Upper lobe of left lung (tissue), 6 donors: ENCODE measurements around the gene RNF130. TPM values are rescaled to one million over a fixed set of nuclear protein-coding genes. Genes with fewer than 3 reads are reported as not detected.

ENCODE experiments used
- ATAC-seq, 2 donors: fragments of 200-7000 bp; cut with Tn5 transposase; one replicate each; pipeline ENCODE4 v1.9.1; 2022; ENCODE audit warnings: mild to moderate bottlenecking in 2 of 2, moderate library complexity in 2 of 2; ENCODE audit not compliant: low FRiP score in 2 of 2
- DNase-seq, 2 donors: peaks; one replicate each; pipeline ENCODE4 v3.0.0-alpha.2; 2019 to 2020
- H3K27ac ChIP-seq, 4 donors: fragments of 200-600 bp; sonication (generic); one replicate each; pipeline ENCODE4 v1.5.1; 2016 to 2019
- H3K27me3 ChIP-seq, 4 donors: fragments of 200-600 bp; sonication (generic); one replicate each; pipeline ENCODE4 v1.5.1; 2017 to 2019
- H3K36me3 ChIP-seq, 4 donors: fragments of 200-600 bp; sonication (generic); one replicate each; pipeline ENCODE4 v1.5.1; 2016 to 2019
- H3K4me1 ChIP-seq, 4 donors: fragments of 200-600 bp; sonication (generic); one replicate each; pipeline ENCODE4 v1.5.1; 2018 to 2019
- H3K4me3 ChIP-seq, 4 donors: fragments of 200-600 bp; sonication (generic); one replicate each; pipeline ENCODE4 v1.5.1; 2017 to 2019; ENCODE audit warnings: mild to moderate bottlenecking in 2 of 4, moderate library complexity in 1 of 4
- H3K9me3 ChIP-seq, 4 donors: fragments of 200-600 bp; sonication (generic); one replicate each; pipeline ENCODE4 v1.5.1; 2018 to 2019
- EP300 ChIP-seq, 4 donors: sonication (generic); formaldehyde crosslinking; IDR thresholded peaks; one replicate each; pipeline ENCODE4 v1.5.1; 2017; ENCODE audit warnings: antibody characterized with exemption in 4 of 4, control low read depth in 2 of 4
- POLR2A ChIP-seq, 4 donors: fragments of 450-650 bp; IDR thresholded peaks; one replicate each; pipeline ENCODE4 v1.5.1; 2016 to 2017; ENCODE audit warnings: antibody characterized with exemption in 4 of 4, mild to moderate bottlenecking in 2 of 4
- POLR2AphosphoS5 ChIP-seq, 2 donors: sonication (generic); formaldehyde crosslinking; IDR thresholded peaks; one replicate each; pipeline ENCODE4 v1.5.1; 2017; ENCODE audit warnings: antibody characterized with exemption in 2 of 2
- WGBS, 2 donors: methylation state at CpG; one replicate each; pipeline ENCODE4 v1.1.5; 2017 to 2018; 5-methylcytosine and 5-hydroxymethylcytosine counted together
- total RNA-seq, 6 donors: library from RNA; depleted of rRNA in 4 of 6; stranded (reverse); fragments of >200 nt in 4 of 6; gene quantifications; one replicate each; pipeline versions ENCODE4 v1.1.0 to v1.2.1, GENCODE V29; 2016 to 2021
- TF ChIP-seq, protein P1 (sequence below), 6 experiments: fragments of 450-650 bp in 4 of 6; fragments of 200-600 bp in 2 of 6; sonication (generic) in 2 of 6; IDR thresholded peaks; one replicate each; pipeline ENCODE4 v1.5.1; 2016 to 2019; ENCODE audit warnings: antibody characterized with exemption in 6 of 6
- donor health status: DM: no; HTN: no; CAD: no; lungs with moderate emphysema.
- donor health status: DM: no; HTN: yes; CAD: no; lungs with severe emphysema.

The RNF130 gene
- total RNA-seq, 6 donors from 2014 or later = 54.5 to 137 (median 98.2) TPM

DNA sequence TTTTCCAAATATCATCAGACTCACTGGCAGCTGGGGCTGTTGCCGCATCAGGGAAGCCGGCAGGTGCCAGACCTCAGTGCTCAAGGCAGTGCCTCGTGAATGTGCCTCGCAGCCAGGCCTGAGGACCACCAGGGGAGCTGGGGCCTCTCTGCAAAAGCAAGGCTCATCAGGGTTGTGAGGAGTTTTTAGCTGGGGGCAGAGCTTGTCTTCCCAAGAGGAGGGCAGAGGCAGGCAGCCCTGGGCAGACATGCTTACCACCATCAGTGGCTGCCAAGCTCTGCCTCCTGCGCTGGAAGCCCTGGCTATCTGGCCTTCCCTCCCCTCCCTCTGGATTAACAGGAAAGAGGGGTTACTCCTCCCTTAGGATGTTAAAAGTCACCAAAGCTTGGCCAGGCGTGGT is 155.0 kb downstream of the RNF130 start:
- Histone ChIP-seq H3K4me3 (no peak overlapping the region), H3K27me3 (no peaks in the 10 kb centered on the region), H3K27ac (no peak overlapping the region), H3K9me3 (no peaks in the 10 kb centered on the region), H3K4me1 (peaks cover 0 to 10% (median 7%) of the 10 kb centered on the region in 4 donors), H3K36me3 (no peaks in the 10 kb centered on the region)
- WGBS, 2 donors = 91 to 93% methylated on average over 6 of the region's 6 CpGs
- no peak for ATAC-seq
- TF ChIP-seq EP300 (IDR thresholded peaks at IDR 0.05) (no peak), POLR2A (IDR thresholded peaks at IDR 0.05) (no peak), POLR2AphosphoS5 (IDR thresholded peaks at IDR 0.05) (no peak)
- TF ChIP-seq, protein P1, sequence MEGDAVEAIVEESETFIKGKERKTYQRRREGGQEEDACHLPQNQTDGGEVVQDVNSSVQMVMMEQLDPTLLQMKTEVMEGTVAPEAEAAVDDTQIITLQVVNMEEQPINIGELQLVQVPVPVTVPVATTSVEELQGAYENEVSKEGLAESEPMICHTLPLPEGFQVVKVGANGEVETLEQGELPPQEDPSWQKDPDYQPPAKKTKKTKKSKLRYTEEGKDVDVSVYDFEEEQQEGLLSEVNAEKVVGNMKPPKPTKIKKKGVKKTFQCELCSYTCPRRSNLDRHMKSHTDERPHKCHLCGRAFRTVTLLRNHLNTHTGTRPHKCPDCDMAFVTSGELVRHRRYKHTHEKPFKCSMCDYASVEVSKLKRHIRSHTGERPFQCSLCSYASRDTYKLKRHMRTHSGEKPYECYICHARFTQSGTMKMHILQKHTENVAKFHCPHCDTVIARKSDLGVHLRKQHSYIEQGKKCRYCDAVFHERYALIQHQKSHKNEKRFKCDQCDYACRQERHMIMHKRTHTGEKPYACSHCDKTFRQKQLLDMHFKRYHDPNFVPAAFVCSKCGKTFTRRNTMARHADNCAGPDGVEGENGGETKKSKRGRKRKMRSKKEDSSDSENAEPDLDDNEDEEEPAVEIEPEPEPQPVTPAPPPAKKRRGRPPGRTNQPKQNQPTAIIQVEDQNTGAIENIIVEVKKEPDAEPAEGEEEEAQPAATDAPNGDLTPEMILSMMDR (IDR thresholded peaks at IDR 0.05) = no peak
- DNase-seq = no peak

DNA sequence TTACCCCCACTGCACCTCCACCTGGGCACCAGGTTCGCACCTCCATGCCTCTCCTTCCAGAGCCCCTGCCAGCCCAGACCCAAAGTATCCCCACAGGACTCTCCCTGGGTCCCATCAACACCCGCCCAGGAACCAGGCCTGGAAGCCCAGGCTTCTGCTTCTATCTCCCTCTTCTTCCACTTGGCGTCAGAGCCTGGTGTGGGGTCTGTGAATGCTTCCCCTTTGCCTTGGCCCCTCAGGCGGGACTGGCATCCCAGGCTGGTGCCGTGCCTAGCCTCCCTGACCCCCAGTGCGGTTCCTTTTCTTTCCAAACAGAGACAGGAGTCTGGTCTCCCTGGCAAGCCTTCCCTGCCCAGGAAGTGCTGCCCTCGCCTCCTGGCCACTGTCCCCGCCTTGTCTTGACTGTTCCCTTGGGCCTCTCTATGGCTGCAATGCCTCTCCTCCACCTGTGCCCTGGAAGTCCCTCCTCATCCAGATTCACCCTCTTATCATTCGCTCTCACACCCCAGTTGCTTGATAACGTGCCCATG is 156.1 kb downstream of the RNF130 start:
- ATAC-seq (no peak), DNase-seq (no peak)
- 88 to 91% methylated on average over 10 of the region's 10 CpGs for WGBS, 2 donors
- Histone ChIP-seq H3K27ac (no peak overlapping the region), H3K4me3 (no peak overlapping the region), H3K4me1 (peaks cover 0 to 10% (median 7%) of the 10 kb centered on the region in 4 donors), H3K36me3 (no peaks in the 10 kb centered on the region), H3K27me3 (no peaks in the 10 kb centered on the region), H3K9me3 (no peaks in the 10 kb centered on the region)
- TF ChIP-seq, protein P1 (IDR thresholded peaks at IDR 0.05) = no peak
- TF ChIP-seq EP300 (IDR thresholded peaks at IDR 0.05) = no peak
- TF ChIP-seq POLR2A (IDR thresholded peaks at IDR 0.05) = no peak
- no peak for TF ChIP-seq POLR2AphosphoS5 (IDR thresholded peaks at IDR 0.05)

DNA sequence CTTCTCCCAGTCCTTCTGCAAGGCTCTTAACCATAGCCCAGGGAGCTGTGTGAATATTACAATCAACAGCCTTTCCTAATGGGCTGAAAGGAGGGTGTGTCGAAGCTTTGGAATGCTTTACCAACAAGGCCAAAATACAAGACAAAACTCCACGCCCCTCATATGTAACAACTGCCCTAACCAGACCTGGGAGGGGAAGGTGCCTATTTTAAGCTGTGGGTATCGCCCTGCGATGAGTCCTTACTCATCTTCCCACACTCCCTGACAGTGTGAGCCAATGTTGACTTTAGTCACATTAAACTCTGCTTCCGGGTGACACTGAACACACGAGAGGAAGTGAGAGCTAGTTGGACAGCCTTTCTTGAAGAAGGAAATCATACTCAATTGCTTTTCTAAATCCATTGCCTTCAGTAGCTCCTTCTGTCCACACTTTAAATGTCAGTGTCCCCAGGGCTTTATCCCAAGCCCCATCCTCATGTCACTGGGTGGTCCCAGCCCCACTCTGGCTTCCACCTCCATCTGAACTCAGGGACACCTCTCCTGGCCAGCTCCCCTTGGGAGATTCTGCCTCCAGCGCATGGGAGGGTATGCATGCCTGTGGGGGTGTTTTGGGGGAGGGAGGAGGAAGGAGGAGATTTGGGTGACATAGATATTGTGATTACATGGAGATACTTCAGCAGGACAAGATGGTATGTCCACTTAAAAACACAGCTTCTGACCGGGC is 157.4 kb downstream of the RNF130 start:
- H3K27ac ChIP-seq = peak overlapping the region in 1 of 4 donors; percentile 29
- ATAC-seq = peak; percentile 77 to 81
- peak in 1 of 2 donors; percentile 56 for DNase-seq
- 51 to 56% methylated on average over 7 to 8 of the region's 8 CpGs for WGBS, 2 donors
- TF ChIP-seq EP300 (IDR thresholded peaks at IDR 0.05) = no peak
- TF ChIP-seq POLR2AphosphoS5 (IDR thresholded peaks at IDR 0.05) = no peak
- TF ChIP-seq, protein P1 (IDR thresholded peaks at IDR 0.05) = no peak
- TF ChIP-seq POLR2A (IDR thresholded peaks at IDR 0.05) = no peak
- H3K36me3 ChIP-seq = no peaks in the 10 kb centered on the region
- H3K27me3 ChIP-seq = no peaks in the 10 kb centered on the region
- H3K4me3 ChIP-seq = no peak overlapping the region
- H3K4me1 ChIP-seq = peaks cover 0 to 10% (median 7%) of the 10 kb centered on the region in 4 donors
- no peaks in the 10 kb centered on the region for H3K9me3 ChIP-seq

DNA sequence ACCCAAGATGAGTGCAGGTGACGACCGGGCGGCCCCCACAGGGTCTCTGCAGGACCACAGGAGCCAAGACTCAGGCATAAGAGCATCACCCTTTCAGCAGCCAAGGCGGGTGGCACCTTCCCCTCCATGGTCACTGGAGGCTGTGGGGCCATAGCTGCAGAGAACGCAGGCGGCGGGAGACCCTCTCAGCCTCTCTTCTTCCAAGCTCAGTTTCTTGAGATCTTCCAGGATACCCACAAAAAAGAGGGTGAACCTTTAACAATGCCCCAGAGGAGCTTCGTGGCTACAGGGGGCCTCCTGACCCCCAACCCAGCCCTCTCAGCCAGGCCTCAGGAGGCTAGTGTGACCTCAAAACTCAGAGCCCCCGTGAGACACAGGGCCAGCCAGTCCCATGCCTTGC is 158.1 kb downstream of the RNF130 start:
- Histone ChIP-seq H3K27me3 (no peaks in the 10 kb centered on the region), H3K4me1 (peaks cover 4 to 12% (median 10%) of the 10 kb centered on the region in 4 donors), H3K27ac (peak overlapping the region in 2 of 4 donors; percentile 6 to 29)

DNA sequence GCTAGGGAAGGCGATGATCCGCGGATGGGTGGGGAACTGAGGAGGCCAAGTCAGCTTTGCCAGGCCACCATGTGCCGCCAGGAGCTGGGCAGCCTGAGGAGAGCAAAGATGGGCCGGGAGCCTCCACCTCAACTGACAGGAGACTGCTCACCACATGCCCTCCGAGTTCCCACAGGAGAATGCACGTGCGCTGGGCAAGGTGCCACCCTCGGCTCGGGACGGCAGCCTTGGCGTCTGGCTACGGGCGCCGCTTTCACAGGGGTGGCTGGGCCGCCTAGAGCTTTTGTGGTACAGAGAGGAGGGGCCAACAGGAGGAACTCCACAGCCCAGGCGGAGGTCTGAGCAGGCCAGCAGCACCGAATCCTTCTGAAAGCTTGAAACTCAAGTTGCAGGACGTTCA is 158.6 kb downstream of the RNF130 start:
- peak in 1 of 2 donors; percentile 79 for DNase-seq
- H3K27me3 ChIP-seq = no peaks in the 10 kb centered on the region
- ATAC-seq = no peak
- no peaks in the 10 kb centered on the region for H3K9me3 ChIP-seq
- WGBS, 2 donors = 83 to 93% methylated on average over 14 to 19 of the region's 19 CpGs
- H3K27ac ChIP-seq = no peak overlapping the region
- no peak overlapping the region for H3K4me3 ChIP-seq
- no peaks in the 10 kb centered on the region for H3K36me3 ChIP-seq
- H3K4me1 ChIP-seq = peaks cover 10 to 17% (median 14%) of the 10 kb centered on the region in 4 donors
- TF ChIP-seq EP300 (IDR thresholded peaks at IDR 0.05) = no peak
- TF ChIP-seq, protein P1 (IDR thresholded peaks at IDR 0.05) = no peak
- no peak for TF ChIP-seq POLR2AphosphoS5 (IDR thresholded peaks at IDR 0.05)
- TF ChIP-seq POLR2A (IDR thresholded peaks at IDR 0.05) = no peak

More for the DNA sequence above, 158.1 kb downstream of the RNF130 start:
- Histone ChIP-seq H3K4me3 (no peak overlapping the region), H3K36me3 (no peaks in the 10 kb centered on the region), H3K9me3 (no peaks in the 10 kb centered on the region)
- DNase-seq = no peak
- ATAC-seq = no peak
- TF ChIP-seq POLR2AphosphoS5 (IDR thresholded peaks at IDR 0.05) = no peak
- 85 to 96% methylated on average over 8 to 9 of the region's 9 CpGs for WGBS, 2 donors
